ENCODE results near the gene MNAT1.

The MNAT1 gene

GRCh38 chr14:60707858-60708257 is 26.7 kb upstream of the MNAT1 start:
- no peak for DNase-seq (ENCODE audit: low spot score)
- TF ChIP-seq, protein P1, sequence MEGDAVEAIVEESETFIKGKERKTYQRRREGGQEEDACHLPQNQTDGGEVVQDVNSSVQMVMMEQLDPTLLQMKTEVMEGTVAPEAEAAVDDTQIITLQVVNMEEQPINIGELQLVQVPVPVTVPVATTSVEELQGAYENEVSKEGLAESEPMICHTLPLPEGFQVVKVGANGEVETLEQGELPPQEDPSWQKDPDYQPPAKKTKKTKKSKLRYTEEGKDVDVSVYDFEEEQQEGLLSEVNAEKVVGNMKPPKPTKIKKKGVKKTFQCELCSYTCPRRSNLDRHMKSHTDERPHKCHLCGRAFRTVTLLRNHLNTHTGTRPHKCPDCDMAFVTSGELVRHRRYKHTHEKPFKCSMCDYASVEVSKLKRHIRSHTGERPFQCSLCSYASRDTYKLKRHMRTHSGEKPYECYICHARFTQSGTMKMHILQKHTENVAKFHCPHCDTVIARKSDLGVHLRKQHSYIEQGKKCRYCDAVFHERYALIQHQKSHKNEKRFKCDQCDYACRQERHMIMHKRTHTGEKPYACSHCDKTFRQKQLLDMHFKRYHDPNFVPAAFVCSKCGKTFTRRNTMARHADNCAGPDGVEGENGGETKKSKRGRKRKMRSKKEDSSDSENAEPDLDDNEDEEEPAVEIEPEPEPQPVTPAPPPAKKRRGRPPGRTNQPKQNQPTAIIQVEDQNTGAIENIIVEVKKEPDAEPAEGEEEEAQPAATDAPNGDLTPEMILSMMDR (IDR thresholded peaks at IDR 0.05; ENCODE audit: extremely low read depth, insufficient read depth, missing control alignments) = no peak
- in situ Hi-C loops (cut with MboI; ENCODE audit: low pct_unique_long_range_greater_than_20kb, low sequenced_read_pairs, unreplicated experiment) = no loop called here

GRCh38 chr14:60710494-60710893 is 24.1 kb upstream of the MNAT1 start:
- in situ Hi-C loops (cut with MboI; ENCODE audit: low pct_unique_long_range_greater_than_20kb, low sequenced_read_pairs, unreplicated experiment) = no loop called here
- TF ChIP-seq, protein P1 (IDR thresholded peaks at IDR 0.05; ENCODE audit: extremely low read depth, insufficient read depth, missing control alignments) = no peak
- DNase-seq (ENCODE audit: low spot score) = no peak

DNA sequence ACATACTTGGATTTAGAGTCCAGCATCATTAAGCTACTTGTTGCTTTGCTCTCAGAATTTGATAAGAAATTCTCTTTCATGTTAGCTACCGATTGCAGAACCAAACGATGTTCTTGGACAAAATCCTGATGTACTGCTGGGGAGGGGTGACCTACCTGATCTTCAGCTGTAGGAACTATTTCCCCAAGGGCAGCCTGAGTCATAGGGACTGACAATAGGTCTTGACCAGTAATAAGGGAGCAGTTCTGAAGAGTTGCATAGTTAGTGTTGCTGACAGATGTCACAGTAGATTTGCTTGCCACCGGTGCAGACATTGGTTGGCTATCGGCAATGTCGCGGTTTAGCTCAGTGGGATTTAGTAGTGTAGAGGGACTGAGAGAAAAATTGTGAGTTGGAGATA is 21.0 kb upstream of the MNAT1 start:
- TF ChIP-seq, protein P1 (IDR thresholded peaks at IDR 0.05; ENCODE audit: extremely low read depth, insufficient read depth, missing control alignments) = no peak
- in situ Hi-C loops (cut with MboI; ENCODE audit: low pct_unique_long_range_greater_than_20kb, low sequenced_read_pairs, unreplicated experiment) = no loop called here
- no peak for DNase-seq (ENCODE audit: low spot score)

GRCh38 chr14:60720391-60720790 is 14.2 kb upstream of the MNAT1 start:
- no peak for DNase-seq (ENCODE audit: low spot score)
- TF ChIP-seq, protein P1 (IDR thresholded peaks at IDR 0.05; ENCODE audit: extremely low read depth, insufficient read depth, missing control alignments) = no peak
- in situ Hi-C loops (cut with MboI; ENCODE audit: low pct_unique_long_range_greater_than_20kb, low sequenced_read_pairs, unreplicated experiment) = no loop called here

- in situ Hi-C loops (cut with MboI; ENCODE audit: low pct_unique_long_range_greater_than_20kb, low sequenced_read_pairs, unreplicated experiment) = no loop called here
Measured at GRCh38 chr14:60720962-60721325, 13.6 kb upstream of the MNAT1 start.

DNA sequence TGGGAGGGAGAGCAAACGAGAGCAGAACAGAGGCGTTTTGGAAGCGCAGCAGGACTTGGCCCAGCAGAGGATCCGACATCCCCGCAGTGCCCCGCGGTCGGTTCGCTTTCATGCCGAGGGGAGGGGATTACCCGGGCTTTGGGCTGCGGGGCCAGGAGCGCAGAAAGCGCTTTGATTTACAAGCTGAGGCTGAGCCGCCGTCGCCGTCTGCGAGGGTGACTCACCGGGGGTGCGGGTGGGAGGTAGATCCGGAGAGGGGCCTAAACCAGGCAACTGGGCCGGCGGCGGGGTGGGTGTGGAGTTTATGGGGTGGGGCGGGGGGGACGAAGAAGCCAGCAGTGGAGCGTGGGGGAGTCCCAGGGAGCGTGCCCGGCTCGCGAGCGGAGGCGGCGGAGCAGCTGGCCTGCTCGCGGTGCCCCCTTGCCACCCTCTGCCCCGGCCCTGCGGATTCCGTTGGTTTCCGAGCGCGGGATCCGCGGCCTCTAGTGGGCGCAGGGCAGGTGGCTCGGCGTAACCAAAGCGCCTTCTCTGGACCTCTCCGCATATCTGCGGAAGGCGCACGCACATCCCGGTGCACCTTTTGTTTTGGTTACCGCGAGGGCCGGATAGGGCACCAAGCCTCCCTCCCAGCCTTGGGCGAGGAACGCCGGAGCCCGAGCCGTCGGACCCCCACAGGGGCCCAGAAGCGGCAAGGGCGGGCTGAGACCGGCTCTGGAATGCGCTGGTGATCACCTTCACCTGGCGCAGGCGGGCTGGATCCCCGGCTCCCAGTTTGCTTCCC is 13.0 kb upstream of the MNAT1 start:
- TF ChIP-seq, protein P1 (IDR thresholded peaks at IDR 0.05; ENCODE audit: extremely low read depth, insufficient read depth, missing control alignments) = peak; percentile 46
- in situ Hi-C loops (cut with MboI; ENCODE audit: low pct_unique_long_range_greater_than_20kb, low sequenced_read_pairs, unreplicated experiment) = no loop called here
- DNase-seq (ENCODE audit: low spot score) = peak; percentile 65

More at GRCh38 chr14:60720962-60721325, 13.6 kb upstream of the MNAT1 start:
- DNase-seq (ENCODE audit: low spot score) = no peak
- TF ChIP-seq, protein P1 (IDR thresholded peaks at IDR 0.05; ENCODE audit: extremely low read depth, insufficient read depth, missing control alignments) = no peak
